CD14-positive monocyte (primary cell): ENCODE results near the gene TTC33. TPM values are rescaled to one million over a fixed set of nuclear protein-coding genes. Genes with fewer than 3 reads are reported as not detected.

Experiments used
- DNase-seq, 3 donors: peaks; one replicate each; pipeline ENCODE4 v3.0.0-alpha.2; 2011 to 2022
- H2AFZ ChIP-seq: 2 replicates; pipeline ENCODE4 v1.6.0; 2012; ENCODE audit warnings: mild to moderate bottlenecking, low read depth, low read length, inconsistent platforms; ENCODE audit not compliant: insufficient read depth, poor library complexity, severe bottlenecking
- H3K27ac ChIP-seq, 2 donors: 1 replicate in 1 of 2; 2 replicates in 1 of 2; pipeline ENCODE4 v1.5.1; 2012 to 2013; ENCODE audit warnings: low read length in 2 of 2, control low read depth in 1 of 2, inconsistent platforms in 1 of 2, low read depth in 1 of 2, mild to moderate bottlenecking in 1 of 2
- H3K27me3 ChIP-seq, 2 donors: one replicate each; pipeline versions ENCODE4 v1.6.0 to v1.6.1; 2011 to 2013; ENCODE audit warnings: low read length in 2 of 2; ENCODE audit not compliant: control insufficient read depth in 2 of 2, insufficient read depth in 2 of 2
- H3K36me3 ChIP-seq, 2 donors: replicated peaks in 1 of 2; 1 replicate in 1 of 2; 2 replicates in 1 of 2; pipeline versions ENCODE4 v1.5.1 to v1.6.1; 2012 to 2013; ENCODE audit warnings: low read length in 2 of 2, control low read depth in 1 of 2, inconsistent platforms in 1 of 2, mild to moderate bottlenecking in 1 of 2; ENCODE audit not compliant: insufficient read depth in 2 of 2, control insufficient read depth in 1 of 2
- H3K4me1 ChIP-seq, 2 donors: 1 replicate in 1 of 2; 2 replicates in 1 of 2; pipeline versions ENCODE4 v1.5.1 to v1.6.1; 2012 to 2013; ENCODE audit warnings: low read length in 2 of 2, control low read depth in 1 of 2, inconsistent platforms in 1 of 2, mild to moderate bottlenecking in 1 of 2, moderate library complexity in 1 of 2; ENCODE audit not compliant: insufficient read depth in 2 of 2, control insufficient read depth in 1 of 2
- H3K4me2 ChIP-seq: replicated peaks from 2 replicates; pipeline ENCODE3; 2012; ENCODE audit warnings: low read length, moderate library complexity, mild to moderate bottlenecking; ENCODE audit not compliant: poor library complexity, severe bottlenecking; ENCODE audit errors: extremely low read depth
- H3K4me3 ChIP-seq, 3 experiments: fragments of 200-600 bp in 1 of 3; sonication (generic) in 1 of 3; replicated peaks in 1 of 3; 1 replicate in 2 of 3; 2 replicates in 1 of 3; pipeline ENCODE4 v1.5.1; 2011 to 2013; ENCODE audit warnings: low read length in 3 of 3, mild to moderate bottlenecking in 3 of 3, control low read depth in 2 of 3, low read depth in 2 of 3, inconsistent platforms in 1 of 3, moderate library complexity in 1 of 3
- H3K79me2 ChIP-seq: 2 replicates; pipeline ENCODE4 v1.6.0; 2012; ENCODE audit warnings: mild to moderate bottlenecking, control low read depth, inconsistent platforms, low read length, moderate library complexity; ENCODE audit not compliant: insufficient read depth
- H3K9ac ChIP-seq: 2 replicates; pipeline ENCODE4 v1.6.0; 2017; ENCODE audit warnings: low read length, mild to moderate bottlenecking; ENCODE audit not compliant: insufficient read depth, poor library complexity, severe bottlenecking
- H3K9me3 ChIP-seq, 2 donors: replicated peaks in 1 of 2; 1 replicate in 1 of 2; 2 replicates in 1 of 2; pipeline versions ENCODE4 v1.5.1 to v1.6.1; 2012 to 2013; ENCODE audit warnings: low read length in 2 of 2, control low read depth in 1 of 2; ENCODE audit not compliant: control insufficient read depth in 1 of 2, insufficient read depth in 1 of 2
- H4K20me1 ChIP-seq: 2 replicates; pipeline ENCODE4 v1.6.0; 2012; ENCODE audit warnings: mild to moderate bottlenecking, low read length, control low read depth, moderate library complexity; ENCODE audit not compliant: insufficient read depth
- H3K27ac Mint-ChIP-seq, 7 donors: one replicate each; pipeline ENCODE4 v1.8.0; 2020; ENCODE audit warnings: mild to moderate bottlenecking in 7 of 7, mixed read lengths in 7 of 7, moderate library complexity in 6 of 7, inconsistent platforms in 2 of 7
- H3K27me3 Mint-ChIP-seq, 3 donors: one replicate each; pipeline ENCODE4 v1.8.0; 2021 to 2022; ENCODE audit warnings: low read depth in 3 of 3, mild to moderate bottlenecking in 3 of 3, mixed read lengths in 3 of 3, moderate library complexity in 3 of 3, inconsistent platforms in 1 of 3
- H3K36me3 Mint-ChIP-seq, 2 donors: one replicate each; pipeline ENCODE4 v1.8.0; 2020; ENCODE audit warnings: mixed read lengths in 2 of 2, inconsistent platforms in 1 of 2, mild to moderate bottlenecking in 1 of 2
- H3K4me1 Mint-ChIP-seq: one replicate; pipeline ENCODE4 v1.8.0; 2020; ENCODE audit warnings: mild to moderate bottlenecking, mixed read lengths
- H3K4me3 Mint-ChIP-seq, 2 donors: one replicate each; pipeline ENCODE4 v1.8.0; 2020; ENCODE audit warnings: mild to moderate bottlenecking in 2 of 2, mixed read lengths in 2 of 2, moderate library complexity in 1 of 2
- H3K9me3 Mint-ChIP-seq, 7 donors: one replicate each; pipeline ENCODE4 v1.8.0; 2020 to 2022; ENCODE audit warnings: mixed read lengths in 7 of 7, mild to moderate bottlenecking in 6 of 7, moderate library complexity in 6 of 7, inconsistent platforms in 2 of 7
- CTCF ChIP-seq: fragments of 200-600 bp; IDR thresholded peaks from one replicate; pipeline ENCODE4 v1.8.0; 2022; ENCODE audit warnings: antibody characterized with exemption, mild to moderate bottlenecking
- WGBS: methylation state at CpG from one replicate; pipeline ENCODE4 v1.1.5; 2013; ENCODE audit warnings: missing lambda C conversion rate; ENCODE audit not compliant: insufficient coverage; 5-methylcytosine and 5-hydroxymethylcytosine counted together
- intact Hi-C, 2 donors: fragments of 100-400 bp; cut with micrococcal nuclease; formaldehyde crosslinking; loops; one replicate each; pipeline versions ENCODE4 v1.15.0 to v1.15.1; 2023
- polyA plus RNA-seq, 3 donors: library from polyadenylated mRNA; depleted of rRNA in 1 of 3; unstranded in 2 of 3; stranded (reverse) in 1 of 3; fragments of 300-500 nt in 2 of 3; fragments of >200 nt in 1 of 3; fragmentation: Illumina TruSeq in 2 of 3; gene quantifications; 1 replicate in 2 of 3; 2 replicates in 1 of 3; pipeline ENCODE4 v1.2.3, GENCODE V29; 2012 to 2021

Gene TTC33
- polyA plus RNA-seq, 3 donors, result 1.5 to 11.7 (median 9.4) TPM

GRCh38 chr5:40485021-40485998, 270.5 kb downstream of the TTC33 start:
- Histone ChIP-seq H4K20me1 (no peaks in the 10 kb centered on the region), H3K27me3 (no peaks in the 10 kb centered on the region), H2AFZ (no peak overlapping the region), H3K36me3 (no peaks in the 10 kb centered on the region), H3K4me3 (peak overlapping the region in 2 of 3 experiments; percentile 22 to 59), H3K4me1 (peaks cover 49 to 65% of the 10 kb centered on the region in 2 donors), H3K9me3 (no peaks in the 10 kb centered on the region), H3K79me2 (no peaks in the 10 kb centered on the region), H3K9ac (peak overlapping the region; percentile 38), H3K4me2 (peak overlapping the region; percentile 70), H3K27ac (peak overlapping the region; percentile 78 to 92)
- no peak for TF ChIP-seq CTCF
- Mint-ChIP-seq H3K36me3 (no peaks in the 10 kb centered on the region), H3K4me3 (peak overlapping the region; percentile 27 to 65), H3K27ac (peak overlapping the region; percentile 92 to 98 (median 96)), H3K4me1 (peaks cover 60% of the 10 kb centered on the region), H3K9me3 (no peaks in the 10 kb centered on the region), H3K27me3 (no peaks in the 10 kb centered on the region)
- no CpG with 5 or more reads among the region's 10 CpGs for WGBS
- peak; percentile 67 to 87 (median 82) for DNase-seq
- intact Hi-C loops, result loop anchor here (5.0 kb wide), 2 partner anchors 73 to 197 kb away; no protein-coding TSS in a partner anchor

- intact Hi-C loops, result no loop called here
- H3K27ac Mint-ChIP-seq, result peak overlapping the region; percentile 92 to 98 (median 96)
- TF ChIP-seq CTCF, result no peak
- peak overlapping the region in 1 of 2 donors; percentile 92 for H3K27ac ChIP-seq
- no peaks in the 10 kb centered on the region for H4K20me1 ChIP-seq
- WGBS, result 0% methylated on average over 2 of the region's 2 CpGs
- H3K4me3 Mint-ChIP-seq, result peak overlapping the region; percentile 16 to 65
- no peak overlapping the region for H3K9ac ChIP-seq
- H3K4me2 ChIP-seq, result peak overlapping the region; percentile 70
- H2AFZ ChIP-seq, result peak overlapping the region; percentile 53
- no peaks in the 10 kb centered on the region for H3K9me3 ChIP-seq
- H3K79me2 ChIP-seq, result no peaks in the 10 kb centered on the region
- peak overlapping the region in 2 of 3 experiments; percentile 12 to 59 for H3K4me3 ChIP-seq
- no peaks in the 10 kb centered on the region for H3K9me3 Mint-ChIP-seq
- H3K36me3 Mint-ChIP-seq, result no peaks in the 10 kb centered on the region
- H3K4me1 ChIP-seq, result peaks cover 47 to 62% of the 10 kb centered on the region in 2 donors
- peaks cover 0 to 2% (median 0%) of the 10 kb centered on the region in 3 donors for H3K27me3 Mint-ChIP-seq
- peak; percentile 34 to 48 (median 47) for DNase-seq
- peaks cover 56% of the 10 kb centered on the region for H3K4me1 Mint-ChIP-seq
- H3K36me3 ChIP-seq, result no peaks in the 10 kb centered on the region
- no peaks in the 10 kb centered on the region for H3K27me3 ChIP-seq
These were observed 271.3 kb downstream of the TTC33 start for GRCh38 chr5:40484495-40484894.
